Activated naive CD8-positive, alpha-beta T cell treated with anti-CD3 and anti-CD28 coated beads for 36 hours (primary cell): ENCODE results near the gene SPN. TPM values are rescaled to one million over a fixed set of nuclear protein-coding genes. Genes with fewer than 3 reads are reported as not detected.
"Not testable (repeated sequence)": the region's sequence is repeated elsewhere in the genome, so short reads cannot be mapped to it uniquely, and the experiment has no call there.

Experiments used
- DNase-seq: peaks from one replicate; pipeline ENCODE4 v3.0.0; 2021
- H3K27ac Mint-ChIP-seq: one replicate; pipeline ENCODE4 v1.8.0; 2022; ENCODE audit warnings: mild to moderate bottlenecking, moderate library complexity, mixed read lengths
- H3K27me3 Mint-ChIP-seq: one replicate; pipeline ENCODE4 v1.8.0; 2022; ENCODE audit warnings: mild to moderate bottlenecking, mixed read lengths
- H3K36me3 Mint-ChIP-seq: one replicate; pipeline ENCODE4 v1.8.0; 2021; ENCODE audit warnings: mild to moderate bottlenecking, mixed read lengths
- H3K4me1 Mint-ChIP-seq: one replicate; pipeline ENCODE4 v1.8.0; 2021; ENCODE audit warnings: mixed read lengths
- H3K4me3 Mint-ChIP-seq: one replicate; pipeline ENCODE4 v1.8.0; 2022; ENCODE audit warnings: mild to moderate bottlenecking, moderate library complexity, mixed read lengths
- H3K9me3 Mint-ChIP-seq: one replicate; pipeline ENCODE4 v1.8.0; 2022; ENCODE audit warnings: mixed read lengths
- total RNA-seq, 2 experiments: library from RNA; stranded (reverse); gene quantifications; one replicate each; pipeline ENCODE4 v1.2.3, GENCODE V29; 2021

The SPN gene
- total RNA-seq, 2 experiments from 2014 or later: 122 TPM

DNA sequence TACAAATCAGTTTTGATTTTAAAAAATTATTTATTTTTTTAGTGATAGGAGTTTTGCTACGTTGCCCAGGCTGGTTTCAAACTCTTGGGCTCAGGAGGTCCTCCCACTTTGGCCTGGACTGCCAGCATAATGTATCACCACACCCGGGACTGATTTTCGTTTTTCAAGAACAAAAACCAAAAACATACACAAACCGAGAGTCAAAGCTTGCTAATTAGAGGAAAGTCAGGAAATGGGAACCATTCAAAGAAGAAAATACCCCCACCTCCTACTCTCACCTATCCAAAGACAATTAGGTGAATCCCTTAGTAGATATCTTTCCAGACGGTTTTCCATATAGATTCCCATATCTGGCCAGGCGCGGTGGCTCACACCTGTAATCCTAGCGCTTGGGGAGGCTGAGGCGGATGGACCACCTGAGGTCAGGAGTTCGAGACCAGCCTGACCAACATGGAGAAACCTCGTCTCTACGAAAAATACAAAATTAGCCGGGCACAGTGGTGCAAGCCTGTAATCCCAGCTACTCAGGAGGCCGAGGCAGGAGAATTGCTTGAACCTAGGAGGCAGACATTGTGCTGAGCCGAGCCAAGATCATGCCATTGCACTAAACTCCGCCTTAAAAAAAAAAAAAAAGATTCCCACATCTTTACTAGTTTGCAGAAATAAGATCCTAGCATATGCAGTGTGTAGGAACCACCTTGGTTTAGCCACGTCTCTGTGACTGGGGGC is 883 bp upstream of the SPN start:
- no peaks in the 10 kb centered on the region for H3K9me3 Mint-ChIP-seq
- peaks cover 38% of the 10 kb centered on the region for H3K36me3 Mint-ChIP-seq
- peaks cover 51% of the 10 kb centered on the region for H3K4me1 Mint-ChIP-seq
- H3K27me3 Mint-ChIP-seq: no peaks in the 10 kb centered on the region
- DNase-seq: no peak
- peak overlapping the region; percentile 94 for H3K27ac Mint-ChIP-seq
- peak overlapping the region; percentile 93 for H3K4me3 Mint-ChIP-seq

DNA sequence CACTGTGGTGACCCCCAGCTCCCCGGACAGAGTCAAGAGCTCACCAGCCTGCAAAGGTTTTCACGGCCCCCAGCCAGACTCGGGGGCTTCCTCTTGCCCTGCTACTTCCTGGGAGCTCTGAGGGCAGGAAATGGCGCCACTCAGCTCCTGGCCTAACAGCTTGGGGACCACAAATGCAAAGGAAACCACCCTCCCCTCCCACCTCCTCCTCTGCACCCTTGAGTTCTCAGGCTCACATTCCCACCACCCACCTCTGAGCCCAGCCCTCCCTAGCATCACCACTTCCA is 375 bp upstream of the SPN start:
- DNase-seq: peak; percentile 65
- Mint-ChIP-seq H3K9me3 (no peaks in the 10 kb centered on the region), H3K4me3 (peak overlapping the region; percentile 93), H3K36me3 (peaks cover 41% of the 10 kb centered on the region), H3K27ac (peak overlapping the region; percentile 94), H3K27me3 (no peaks in the 10 kb centered on the region), H3K4me1 (peaks cover 53% of the 10 kb centered on the region)

DNA sequence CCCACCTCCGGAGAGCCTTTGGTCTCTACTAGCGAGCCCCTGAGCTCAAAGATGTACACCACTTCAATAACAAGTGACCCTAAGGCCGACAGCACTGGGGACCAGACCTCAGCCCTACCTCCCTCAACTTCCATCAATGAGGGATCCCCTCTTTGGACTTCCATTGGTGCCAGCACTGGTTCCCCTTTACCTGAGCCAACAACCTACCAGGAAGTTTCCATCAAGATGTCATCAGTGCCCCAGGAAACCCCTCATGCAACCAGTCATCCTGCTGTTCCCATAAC is 702 bp downstream of the SPN start:
- no peak for DNase-seq
- no peaks in the 10 kb centered on the region for H3K27me3 Mint-ChIP-seq
- peak overlapping the region; percentile 94 for H3K27ac Mint-ChIP-seq
- H3K4me3 Mint-ChIP-seq: peak overlapping the region; percentile 93
- H3K4me1 Mint-ChIP-seq: peaks cover 53% of the 10 kb centered on the region
- no peaks in the 10 kb centered on the region for H3K9me3 Mint-ChIP-seq
- H3K36me3 Mint-ChIP-seq: peaks cover 43% of the 10 kb centered on the region

DNA sequence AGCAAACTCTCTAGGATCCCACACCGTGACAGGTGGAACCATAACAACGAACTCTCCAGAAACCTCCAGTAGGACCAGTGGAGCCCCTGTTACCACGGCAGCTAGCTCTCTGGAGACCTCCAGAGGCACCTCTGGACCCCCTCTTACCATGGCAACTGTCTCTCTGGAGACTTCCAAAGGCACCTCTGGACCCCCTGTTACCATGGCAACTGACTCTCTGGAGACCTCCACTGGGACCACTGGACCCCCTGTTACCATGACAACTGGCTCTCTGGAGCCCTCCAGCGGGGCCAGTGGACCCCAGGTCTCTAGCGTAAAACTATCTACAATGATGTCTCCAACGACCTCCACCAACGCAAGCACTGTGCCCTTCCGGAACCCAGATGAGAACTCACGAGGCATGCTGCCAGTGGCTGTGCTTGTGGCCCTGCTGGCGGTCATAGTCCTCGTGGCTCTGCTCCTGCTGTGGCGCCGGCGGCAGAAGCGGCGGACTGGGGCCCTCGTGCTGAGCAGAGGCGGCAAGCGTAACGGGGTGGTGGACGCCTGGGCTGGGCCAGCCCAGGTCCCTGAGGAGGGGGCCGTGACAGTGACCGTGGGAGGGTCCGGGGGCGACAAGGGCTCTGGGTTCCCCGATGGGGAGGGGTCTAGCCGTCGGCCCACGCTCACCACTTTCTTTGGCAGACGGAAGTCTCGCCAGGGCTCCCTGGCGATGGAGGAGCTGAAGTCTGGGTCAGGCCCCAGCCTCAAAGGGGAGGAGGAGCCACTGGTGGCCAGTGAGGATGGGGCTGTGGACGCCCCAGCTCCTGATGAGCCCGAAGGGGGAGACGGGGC is 1.3 kb downstream of the SPN start:
- Mint-ChIP-seq H3K4me1 (peaks cover 50% of the 10 kb centered on the region), H3K9me3 (no peaks in the 10 kb centered on the region), H3K36me3 (peaks cover 43% of the 10 kb centered on the region), H3K4me3 (peak overlapping the region; percentile 93), H3K27ac (peak overlapping the region; percentile 94), H3K27me3 (no peaks in the 10 kb centered on the region)
- DNase-seq: peak; percentile 66

DNA sequence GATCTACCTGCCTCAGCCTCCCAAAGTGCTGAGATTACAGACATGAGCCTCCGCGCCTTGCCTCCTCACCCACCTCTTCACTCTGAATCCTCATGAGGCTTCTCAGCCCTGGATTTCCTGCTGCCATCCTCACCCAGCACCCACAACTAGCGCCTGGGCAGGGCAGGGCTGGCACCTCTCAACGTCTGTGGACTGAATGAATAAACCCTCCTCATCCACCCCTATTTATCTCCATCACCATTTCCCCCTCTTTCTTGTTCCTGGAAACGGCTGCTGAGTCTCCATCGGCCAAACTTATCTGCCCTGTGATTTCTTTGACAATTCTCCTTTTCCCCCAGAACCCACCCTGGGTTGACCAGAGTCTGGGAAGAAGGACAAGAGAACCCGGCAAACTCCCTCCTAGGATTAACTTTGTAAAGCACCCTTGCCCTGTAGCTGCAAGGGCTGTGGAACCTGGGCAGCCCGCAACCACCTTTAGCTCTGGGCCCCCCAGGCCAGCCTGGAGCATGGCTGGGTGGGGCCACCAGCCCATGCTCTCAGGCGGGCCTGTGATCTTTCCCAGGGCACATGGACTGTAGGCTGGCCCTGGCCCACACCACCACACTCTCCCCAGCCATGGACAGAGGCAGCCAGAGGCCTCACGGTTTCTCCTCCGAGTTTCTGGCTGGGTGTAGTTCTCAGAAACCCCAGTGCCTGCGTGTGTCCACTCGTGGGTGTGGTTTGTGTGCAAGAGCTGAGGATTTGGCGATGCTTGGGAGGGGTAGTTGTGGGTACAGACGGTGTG is 2.4 kb downstream of the SPN start:
- Mint-ChIP-seq H3K4me3 (peak overlapping the region; percentile 93), H3K27me3 (no peaks in the 10 kb centered on the region), H3K36me3 (peaks cover 43% of the 10 kb centered on the region), H3K9me3 (no peaks in the 10 kb centered on the region), H3K27ac (peak overlapping the region; percentile 94), H3K4me1 (peaks cover 51% of the 10 kb centered on the region)
- no peak for DNase-seq

DNA sequence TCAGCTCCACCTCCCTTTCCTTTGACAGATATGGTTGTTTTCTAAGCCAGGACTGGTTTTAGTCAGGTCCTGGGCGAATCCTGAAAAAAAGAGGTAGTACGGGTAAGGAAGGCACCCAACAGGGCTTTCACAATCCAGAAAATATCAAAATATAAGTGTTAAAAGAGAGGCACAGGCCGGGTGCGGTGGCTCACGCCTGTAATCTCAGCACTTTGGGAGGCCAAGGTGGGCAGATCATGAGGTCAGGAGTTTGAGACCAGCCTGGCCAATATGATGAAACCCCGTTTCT is 4.2 kb downstream of the SPN start:
- Mint-ChIP-seq H3K4me1 (peaks cover 40% of the 10 kb centered on the region), H3K4me3 (peak overlapping the region; percentile 93), H3K36me3 (peaks cover 43% of the 10 kb centered on the region), H3K27ac (peak overlapping the region; percentile 94)
- not testable (repeated sequence) for H3K27me3 Mint-ChIP-seq, H3K9me3 Mint-ChIP-seq, DNase-seq

DNA sequence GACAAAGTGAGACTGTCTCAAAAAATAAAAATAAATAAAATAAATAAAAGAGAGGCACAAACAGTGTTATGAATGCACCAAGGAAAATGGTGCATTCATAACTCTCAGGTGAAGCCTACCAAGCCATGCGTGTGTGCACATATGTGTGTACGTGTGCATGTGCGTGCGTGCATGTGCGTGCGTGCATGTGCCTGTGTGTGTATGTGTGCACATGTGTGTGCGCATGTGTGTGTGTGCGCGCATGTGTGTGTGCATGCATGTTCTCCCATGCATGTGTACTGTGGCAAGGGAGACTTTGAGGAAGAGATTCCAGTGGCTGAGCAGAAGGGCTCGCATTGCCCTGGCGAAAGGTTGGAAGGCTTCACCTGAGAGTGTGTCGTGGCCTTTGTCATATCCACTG is 4.7 kb downstream of the SPN start:
- Mint-ChIP-seq H3K4me1 (peaks cover 35% of the 10 kb centered on the region), H3K4me3 (no peak overlapping the region), H3K27me3 (no peaks in the 10 kb centered on the region), H3K27ac (no peak overlapping the region), H3K36me3 (peaks cover 43% of the 10 kb centered on the region), H3K9me3 (no peaks in the 10 kb centered on the region)
- no peak for DNase-seq

DNA sequence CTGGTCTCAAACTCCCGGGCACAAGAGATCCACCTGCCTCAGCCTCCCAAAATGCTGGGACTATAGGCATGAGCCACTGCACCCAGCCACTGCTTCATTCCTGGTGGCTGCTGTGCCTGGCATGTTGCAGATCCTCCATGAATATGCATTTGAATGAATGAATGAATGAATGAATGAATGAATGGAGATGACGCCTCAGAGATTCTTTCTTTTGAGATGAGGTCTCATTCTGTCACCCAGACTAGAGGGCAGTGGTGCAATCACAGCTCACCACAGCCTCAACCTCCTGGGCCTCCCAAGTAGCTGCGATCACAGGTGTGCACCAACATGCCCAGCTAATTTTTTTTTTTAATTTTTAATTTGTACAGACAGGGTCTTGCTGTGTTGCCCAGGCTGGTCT is 5.2 kb downstream of the SPN start:
- peaks cover 41% of the 10 kb centered on the region for H3K36me3 Mint-ChIP-seq

DNA sequence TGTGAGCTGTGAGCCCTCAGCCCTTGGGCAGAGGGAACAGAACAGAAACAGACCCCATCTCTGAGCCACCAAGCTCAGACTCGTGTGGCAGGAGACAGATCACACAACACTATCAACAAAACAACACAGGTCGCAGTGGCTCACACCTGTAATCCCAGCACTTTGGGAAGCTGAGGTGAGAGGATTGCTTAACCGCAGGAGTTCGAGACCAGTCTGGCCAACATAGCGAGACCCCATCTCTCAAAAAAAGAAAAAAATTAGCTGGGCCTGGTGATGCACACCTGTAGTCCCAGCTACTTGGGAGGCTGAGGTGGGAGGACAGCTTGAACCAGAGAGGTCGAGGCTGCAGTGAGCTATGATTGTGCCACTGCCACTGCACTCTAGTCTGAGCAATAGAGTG is 10.5 kb downstream of the SPN start:
- no peak for DNase-seq
- Mint-ChIP-seq H3K4me3 (no peak overlapping the region), H3K27me3 (no peaks in the 10 kb centered on the region), H3K27ac (no peak overlapping the region), H3K4me1 (peaks cover 13% of the 10 kb centered on the region), H3K9me3 (no peaks in the 10 kb centered on the region), H3K36me3 (no peaks in the 10 kb centered on the region)

More for the DNA sequence above, 5.2 kb downstream of the SPN start:
- Mint-ChIP-seq H3K4me3 (no peak overlapping the region), H3K27ac (no peak overlapping the region), H3K9me3 (no peaks in the 10 kb centered on the region), H3K27me3 (no peaks in the 10 kb centered on the region), H3K4me1 (peaks cover 33% of the 10 kb centered on the region)
- DNase-seq: no peak

DNA sequence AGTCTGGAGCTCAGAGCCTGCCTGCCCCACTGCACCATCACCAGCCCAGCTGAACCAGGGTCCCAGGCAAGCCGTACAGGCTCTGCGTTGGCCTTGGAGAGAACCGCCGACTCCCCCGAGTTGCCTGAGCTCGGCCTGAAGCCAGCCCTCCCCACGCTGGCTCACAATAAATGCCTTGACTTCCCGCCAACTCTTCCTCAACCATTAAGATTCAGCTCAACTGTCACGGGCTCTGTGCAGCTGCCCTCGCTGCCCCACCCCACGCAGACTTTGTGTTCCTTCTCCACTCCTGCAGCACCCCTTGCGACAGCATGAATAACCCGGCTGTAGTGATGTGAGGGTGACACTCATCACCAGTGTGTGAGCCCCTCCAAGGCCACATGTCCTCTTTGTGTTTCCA is 11.1 kb downstream of the SPN start:
- no peak overlapping the region for H3K27ac Mint-ChIP-seq
- H3K4me1 Mint-ChIP-seq: peaks cover 15% of the 10 kb centered on the region
- H3K36me3 Mint-ChIP-seq: no peaks in the 10 kb centered on the region
- H3K27me3 Mint-ChIP-seq: no peaks in the 10 kb centered on the region
- DNase-seq: no peak
- H3K9me3 Mint-ChIP-seq: no peaks in the 10 kb centered on the region
- H3K4me3 Mint-ChIP-seq: no peak overlapping the region

DNA sequence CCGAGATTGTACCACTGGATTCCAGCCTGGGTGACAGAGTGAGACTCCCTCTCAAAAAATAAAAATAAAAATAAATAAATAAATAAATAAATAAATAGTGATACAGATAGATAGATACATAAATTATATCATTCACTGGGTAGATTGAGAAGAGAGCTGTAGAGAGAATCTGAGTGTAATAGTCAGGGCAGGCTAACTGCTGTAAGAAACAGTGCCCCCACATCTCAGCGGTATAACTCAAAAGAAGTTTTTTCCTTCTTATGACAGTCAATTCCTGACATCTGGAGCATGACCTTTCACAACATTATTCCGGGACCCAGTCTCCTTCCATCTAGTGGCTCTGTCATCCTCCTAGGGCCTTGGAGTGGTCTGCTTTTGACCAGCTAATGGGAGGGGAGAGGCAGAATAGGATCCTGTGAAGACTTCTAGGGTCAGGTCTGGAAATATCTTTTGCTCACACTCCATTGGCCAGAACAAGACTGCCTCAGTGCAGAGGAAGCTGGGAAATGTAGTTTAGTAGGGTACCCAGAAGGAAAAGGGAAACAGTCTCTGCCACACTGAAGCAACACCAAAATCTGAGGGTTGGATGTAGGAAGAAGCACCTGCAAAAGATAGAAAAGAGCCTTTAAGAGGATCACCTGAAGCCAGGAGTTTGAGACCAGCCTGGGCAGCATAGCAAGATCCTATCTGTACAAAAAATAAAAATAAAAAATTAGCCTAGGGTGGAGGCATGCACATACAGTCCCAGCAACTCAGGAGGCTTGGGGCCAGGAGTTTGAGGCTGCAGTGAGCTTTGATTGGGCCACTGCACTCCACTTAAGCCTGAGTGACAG is 13.0 kb downstream of the SPN start:
- DNase-seq: no peak

DNA sequence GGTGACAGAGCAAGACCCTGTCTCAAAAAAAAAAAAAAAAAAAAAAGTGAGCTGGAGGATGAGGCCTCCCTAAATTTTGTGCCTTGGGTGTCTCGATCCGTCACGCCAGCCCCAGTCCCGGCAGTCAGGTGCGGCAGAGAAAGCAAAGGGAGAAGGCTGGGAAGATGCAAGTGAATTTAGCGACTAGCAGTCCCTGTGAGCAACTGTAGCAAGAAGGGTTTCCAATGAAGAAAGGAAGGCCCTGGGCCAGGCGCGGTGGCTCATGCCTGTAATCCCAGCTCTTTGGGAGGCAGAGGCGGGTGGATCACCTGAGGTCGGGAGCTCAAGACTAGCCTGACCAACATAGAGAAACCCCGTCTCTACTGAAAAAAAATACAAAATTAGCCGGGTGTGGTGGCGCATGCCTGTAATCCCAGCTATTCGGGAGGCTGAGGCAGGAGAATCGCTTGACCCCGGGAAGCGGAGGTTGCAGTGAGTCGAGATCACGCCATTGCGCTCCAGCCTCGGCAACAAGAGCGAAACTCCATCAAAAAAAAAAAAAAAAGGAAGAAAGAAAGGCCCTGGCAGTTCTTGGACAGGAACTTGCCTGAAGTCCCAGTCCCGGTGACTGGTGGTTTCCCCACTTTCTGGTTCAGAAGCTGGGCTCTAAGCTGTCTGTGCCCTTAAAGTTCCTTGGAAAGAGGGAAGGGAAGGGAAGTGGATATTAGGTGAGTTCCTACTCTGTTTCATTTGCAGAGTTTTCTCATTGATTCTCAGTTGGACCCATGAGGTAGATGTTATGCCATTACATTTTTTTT is 14.1 kb downstream of the SPN start:
- Mint-ChIP-seq H3K27me3 (no peaks in the 10 kb centered on the region), H3K27ac (no peak overlapping the region), H3K9me3 (no peaks in the 10 kb centered on the region), H3K4me3 (no peak overlapping the region), H3K36me3 (no peaks in the 10 kb centered on the region), H3K4me1 (peaks cover 20% of the 10 kb centered on the region)
- DNase-seq: no peak

More for the DNA sequence above, 13.0 kb downstream of the SPN start:
- Mint-ChIP-seq H3K4me3 (no peak overlapping the region), H3K4me1 (peaks cover 20% of the 10 kb centered on the region), H3K27me3 (no peaks in the 10 kb centered on the region), H3K27ac (no peak overlapping the region), H3K9me3 (no peaks in the 10 kb centered on the region), H3K36me3 (no peaks in the 10 kb centered on the region)

DNA sequence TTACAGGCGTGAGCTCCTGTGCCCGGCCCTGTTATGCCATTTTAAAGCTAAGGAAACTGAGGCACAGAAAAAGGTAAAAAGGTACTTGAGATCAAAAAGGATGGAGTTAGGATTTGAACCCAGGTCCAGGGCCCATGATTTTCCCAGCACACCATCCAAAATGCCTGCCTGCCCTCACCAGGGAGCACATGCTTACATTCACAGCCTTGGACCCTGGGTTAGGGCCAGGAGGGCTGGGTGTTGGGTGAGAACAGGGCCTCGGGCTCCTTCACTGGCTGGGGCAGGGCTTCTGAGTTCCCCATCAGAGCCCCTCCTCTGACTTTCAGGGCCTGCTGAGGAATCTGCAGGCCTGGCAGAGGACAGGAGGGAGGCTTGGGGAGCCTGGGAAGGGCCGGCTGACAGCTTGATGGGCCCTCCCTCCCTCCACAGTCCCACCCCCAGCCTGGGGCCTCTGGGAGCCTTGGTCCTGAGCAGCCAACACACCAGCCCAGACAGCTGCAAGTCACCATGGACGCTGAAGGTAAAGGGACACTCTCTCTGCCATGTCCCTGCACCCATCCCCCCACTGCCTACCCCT is 15.7 kb downstream of the SPN start, which contains the start of gene QPRT:
Gene QPRT (plus strand): TSS at position 490 of the 577 bp plus-strand sequence. CDS start 18 bp downstream, at position 508.
- no peaks in the 10 kb centered on the region for H3K27me3 Mint-ChIP-seq
- no peaks in the 10 kb centered on the region for H3K36me3 Mint-ChIP-seq
- peak within 1 kb of the TSS; percentile 75 for H3K27ac Mint-ChIP-seq
- peak within 1 kb of the TSS; percentile 54 for H3K4me3 Mint-ChIP-seq
- no peak for DNase-seq
- H3K4me1 Mint-ChIP-seq: peaks cover 20% of the 10 kb centered on the region
- H3K9me3 Mint-ChIP-seq: no peaks in the 10 kb centered on the region

DNA sequence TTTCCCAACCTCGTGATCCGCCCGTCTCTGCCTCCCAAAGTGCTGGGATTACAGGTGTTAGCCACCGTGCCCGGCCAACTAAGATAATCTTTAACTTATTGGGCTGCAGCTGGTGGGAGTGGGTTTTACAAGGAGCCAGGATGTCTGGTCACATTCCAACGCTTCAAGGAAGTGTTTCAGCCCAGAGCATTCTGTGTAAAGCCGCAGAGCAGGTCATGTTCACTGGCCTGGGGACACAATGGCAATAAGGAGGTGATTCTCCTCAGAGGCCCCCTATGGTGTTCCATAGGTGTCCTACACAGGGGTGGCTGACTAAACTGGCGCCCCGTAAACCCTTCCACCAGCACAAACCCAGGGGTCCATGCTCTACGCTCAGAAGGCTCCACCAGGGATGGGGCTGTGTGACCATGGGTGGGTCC is 17.1 kb downstream of the SPN start:
- H3K4me3 Mint-ChIP-seq: peak overlapping the region; percentile 54
- H3K36me3 Mint-ChIP-seq: no peaks in the 10 kb centered on the region
- no peak for DNase-seq
- no peak overlapping the region for H3K27ac Mint-ChIP-seq
- peaks cover 16% of the 10 kb centered on the region for H3K4me1 Mint-ChIP-seq
- H3K27me3 Mint-ChIP-seq: no peaks in the 10 kb centered on the region
- H3K9me3 Mint-ChIP-seq: no peaks in the 10 kb centered on the region
